Right lung (tissue), 5 donors: Measurements from ENCODE around the gene ADAMTS15. TPM values are rescaled to one million over a fixed set of nuclear protein-coding genes. Genes with fewer than 3 reads are reported as not detected.

Experiments used
- DNase-seq, 2 donors: peaks; one replicate each; pipeline ENCODE4 v3.0.0-alpha.2; 2013
- polyA plus RNA-seq, 5 donors: library from polyadenylated mRNA; unstranded; fragments of 120-200 nt; gene quantifications; one replicate each; pipeline versions ENCODE4 v1.2.1 to v1.2.3, GENCODE V29; 2013; ENCODE audit warnings: inconsistent platforms in 1 of 5, low replicate concordance in 1 of 5; ENCODE audit not compliant: insufficient read length in 5 of 5, insufficient read depth in 1 of 5

ADAMTS15 gene
- polyA plus RNA-seq, 5 donors = 35.2 to 44.9 (median 37.3) TPM

DNA sequence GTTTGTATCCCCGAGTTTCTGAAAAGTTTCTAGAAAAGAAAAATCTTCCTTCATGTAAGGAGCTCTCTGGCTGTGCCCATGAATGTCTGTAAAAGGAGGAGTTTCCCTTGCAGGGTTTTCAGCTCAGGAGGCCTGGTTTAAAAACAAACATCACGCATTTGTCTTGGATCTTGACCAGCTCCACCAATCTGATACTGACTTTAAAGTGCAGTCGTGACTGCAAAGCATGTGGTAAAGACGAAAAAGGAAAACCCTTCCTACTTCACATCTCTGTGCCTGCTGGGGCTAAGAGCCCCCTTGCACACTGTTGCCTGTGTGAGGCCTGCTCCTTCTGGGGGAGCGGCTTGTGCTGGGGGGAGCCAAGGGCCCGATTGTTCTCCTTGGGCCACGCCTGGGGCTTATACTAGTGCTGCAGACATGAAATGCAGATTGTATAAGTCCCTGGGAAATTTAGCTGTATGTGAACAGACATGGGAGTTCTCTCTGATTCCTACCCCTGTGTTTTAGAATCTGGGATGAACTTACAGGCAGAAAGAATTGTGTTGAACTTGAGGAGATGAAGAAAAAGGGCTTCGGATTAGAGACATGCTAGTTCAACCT, 62.1 kb downstream of the ADAMTS15 start:
- DNase-seq = peak; percentile 58 to 59

DNA sequence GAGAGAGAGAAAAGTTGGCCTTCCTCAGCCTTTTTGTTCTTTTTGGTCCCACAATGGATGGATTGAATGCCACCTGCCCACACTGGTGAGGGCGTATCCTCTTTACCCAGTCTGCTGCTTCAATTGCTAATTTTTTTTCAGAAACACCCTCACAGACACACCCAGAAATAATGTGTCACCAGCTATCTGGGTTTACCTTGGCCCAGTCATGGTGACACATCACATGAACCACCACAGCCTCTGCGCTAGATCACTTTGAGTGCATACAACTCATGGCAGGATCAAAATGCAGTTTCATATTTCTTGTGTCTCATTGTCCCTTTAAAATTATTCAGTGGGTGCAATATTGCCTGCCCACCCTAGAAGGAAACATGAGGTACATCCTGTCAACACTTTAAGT, 63.3 kb downstream of the ADAMTS15 start:
- no peak for DNase-seq

DNA sequence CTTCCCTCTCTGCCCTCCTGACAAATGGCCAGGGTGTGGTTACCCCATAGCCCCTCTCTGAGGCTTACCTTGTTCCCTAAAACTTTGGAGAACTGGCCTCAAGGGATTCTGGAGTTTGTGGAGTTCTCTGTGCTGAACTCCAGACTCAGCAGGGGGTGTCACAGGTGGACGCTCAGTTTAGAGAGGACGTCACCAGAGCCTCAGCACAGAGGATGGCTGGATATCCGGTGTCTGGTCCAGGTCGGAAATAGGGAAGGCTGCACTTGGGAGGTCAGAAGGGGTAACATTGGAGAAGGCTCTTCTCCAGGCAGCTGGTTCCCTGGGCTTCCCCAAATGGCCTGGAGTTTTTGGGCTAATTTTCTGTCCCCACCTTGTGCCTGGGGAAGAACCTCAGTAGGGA, 64.2 kb downstream of the ADAMTS15 start:
- no peak for DNase-seq

DNA sequence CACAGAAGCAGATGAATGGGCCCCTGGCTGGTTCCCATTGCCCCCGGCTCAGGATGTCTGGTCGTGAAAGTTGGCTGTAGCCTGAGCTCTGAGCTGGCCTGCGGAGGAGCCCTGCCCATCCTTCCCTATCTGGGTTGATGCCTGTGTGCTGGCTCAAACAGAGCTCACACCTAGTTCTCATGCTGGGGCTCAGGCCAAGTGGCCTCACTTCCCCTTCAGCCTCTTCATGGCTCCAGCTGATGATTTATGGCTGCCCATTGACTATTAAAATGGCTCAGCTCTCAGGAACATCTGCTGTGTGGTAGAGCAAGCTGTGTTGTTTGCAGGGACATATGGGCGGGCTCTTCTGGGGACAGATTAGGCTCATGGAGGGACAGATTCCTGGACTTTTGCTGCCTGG, 64.7 kb downstream of the ADAMTS15 start:
- no peak for DNase-seq

DNA sequence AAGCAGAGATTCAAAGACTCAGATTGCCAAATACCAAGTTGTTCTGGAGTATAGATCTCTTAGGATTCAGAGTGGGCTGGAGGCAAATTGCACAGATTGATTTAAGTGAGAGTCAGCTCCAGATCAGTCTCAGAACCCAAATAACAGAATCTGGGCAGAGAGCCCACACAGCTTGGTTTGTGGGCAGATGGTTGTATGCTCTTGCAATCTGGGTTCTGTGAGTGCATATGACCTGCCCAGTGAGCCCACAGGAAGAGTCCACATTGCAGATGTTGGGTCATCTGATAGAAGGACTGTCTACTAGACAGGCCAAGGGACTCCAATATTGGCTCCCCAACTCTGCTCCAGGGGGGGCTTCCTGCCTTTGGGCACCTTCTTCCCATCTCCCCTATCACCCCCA, 65.9 kb downstream of the ADAMTS15 start:
- DNase-seq = no peak

DNA sequence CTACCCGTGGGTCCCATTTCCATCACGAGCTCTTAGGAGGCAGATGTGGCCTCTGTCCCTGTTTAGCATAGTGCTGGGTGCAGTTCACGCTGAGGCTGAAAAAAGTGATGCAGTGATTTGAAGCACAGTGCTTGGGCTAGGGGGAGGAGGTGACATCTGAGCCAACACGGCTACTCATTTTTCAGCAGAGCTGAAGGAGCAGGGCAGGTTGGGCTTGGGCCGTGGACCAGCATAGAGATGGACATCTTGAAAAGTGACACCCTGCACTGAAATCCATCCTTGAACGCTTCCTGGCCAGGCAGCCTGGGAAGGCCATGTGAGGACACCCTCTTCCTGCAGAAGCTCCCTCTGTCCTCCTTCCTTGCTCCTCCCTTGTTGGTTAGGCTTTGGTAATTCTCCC, 66.4 kb downstream of the ADAMTS15 start:
- DNase-seq = no peak

DNA sequence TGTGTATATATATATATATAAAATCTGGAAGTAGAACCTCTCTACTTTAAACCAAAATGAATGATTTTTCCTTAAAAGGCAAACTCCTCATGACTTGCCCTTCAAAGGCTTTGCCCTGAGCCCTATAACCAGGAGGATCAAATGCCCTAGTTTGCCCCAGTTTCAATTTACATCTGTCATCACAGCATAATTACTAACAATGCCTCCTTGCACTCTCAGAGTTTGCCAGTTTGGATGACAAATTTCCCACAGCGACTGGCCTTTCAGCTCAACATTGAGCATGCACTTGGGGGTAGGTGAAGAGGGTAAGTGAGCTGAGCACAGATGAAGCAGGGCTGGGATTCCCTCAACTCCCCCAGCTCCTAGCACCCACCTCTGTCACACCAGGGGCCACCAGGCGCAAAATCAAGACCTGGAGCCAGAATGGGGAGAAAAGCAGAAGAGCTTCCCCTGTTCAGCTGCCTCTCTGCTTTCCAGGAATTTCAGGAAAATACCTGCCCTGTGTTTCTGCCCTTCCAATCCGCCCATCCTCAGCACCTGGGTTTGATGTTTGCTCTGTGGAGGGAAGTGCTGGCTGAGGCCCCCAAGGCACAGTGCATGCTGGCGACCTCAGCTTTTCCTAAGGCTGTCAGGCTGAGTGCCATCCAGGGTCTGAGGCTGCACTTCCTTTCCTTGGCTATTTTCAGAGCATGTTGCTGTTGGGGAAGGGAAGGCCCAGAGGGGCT, 67.5 kb downstream of the ADAMTS15 start:
- no peak for DNase-seq

DNA sequence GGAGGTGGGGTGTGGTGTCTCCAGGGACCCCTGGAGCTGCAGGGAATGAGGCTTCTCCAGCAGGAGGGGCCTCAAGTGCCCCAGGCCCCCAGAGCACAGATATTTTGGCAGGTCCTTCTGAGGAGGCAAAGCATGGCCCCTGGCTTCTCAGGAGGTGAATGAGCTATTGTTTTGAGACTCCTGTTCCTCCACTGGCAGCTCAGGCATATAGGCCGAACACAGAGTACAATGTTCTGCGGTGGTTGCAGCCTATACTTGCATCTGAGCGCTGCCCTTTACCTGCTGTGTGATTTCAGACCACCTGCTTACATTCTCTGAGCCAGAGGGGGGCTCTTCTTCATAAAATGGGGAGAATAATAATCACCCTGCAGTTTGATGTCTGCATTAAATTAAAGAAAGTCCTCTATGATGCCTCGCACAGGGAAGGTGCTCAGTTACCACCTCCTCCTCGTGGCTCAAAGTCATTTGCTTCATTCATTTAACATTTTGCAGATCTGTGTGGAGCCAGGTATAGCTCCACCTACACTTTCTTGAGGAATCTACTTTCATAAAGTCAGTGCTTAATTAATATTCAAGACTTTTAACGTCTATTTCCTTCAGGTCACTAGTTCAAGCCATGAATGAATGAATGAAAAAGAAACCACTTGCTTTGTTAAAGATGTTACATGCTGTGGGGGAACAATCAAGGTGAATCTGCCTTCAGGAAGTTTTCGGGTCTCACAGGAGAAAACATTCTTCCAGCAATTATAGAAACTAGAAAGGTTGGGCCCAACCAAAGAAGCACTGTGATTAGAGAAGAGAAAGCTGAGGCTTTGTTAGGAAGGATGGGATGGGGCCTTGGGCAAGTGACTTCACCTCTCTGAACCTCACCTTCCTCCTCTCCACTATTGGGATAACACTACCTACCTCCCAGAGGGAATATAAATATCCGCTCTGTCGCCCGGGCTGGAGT, 68.4 kb downstream of the ADAMTS15 start:
- DNase-seq = no peak

DNA sequence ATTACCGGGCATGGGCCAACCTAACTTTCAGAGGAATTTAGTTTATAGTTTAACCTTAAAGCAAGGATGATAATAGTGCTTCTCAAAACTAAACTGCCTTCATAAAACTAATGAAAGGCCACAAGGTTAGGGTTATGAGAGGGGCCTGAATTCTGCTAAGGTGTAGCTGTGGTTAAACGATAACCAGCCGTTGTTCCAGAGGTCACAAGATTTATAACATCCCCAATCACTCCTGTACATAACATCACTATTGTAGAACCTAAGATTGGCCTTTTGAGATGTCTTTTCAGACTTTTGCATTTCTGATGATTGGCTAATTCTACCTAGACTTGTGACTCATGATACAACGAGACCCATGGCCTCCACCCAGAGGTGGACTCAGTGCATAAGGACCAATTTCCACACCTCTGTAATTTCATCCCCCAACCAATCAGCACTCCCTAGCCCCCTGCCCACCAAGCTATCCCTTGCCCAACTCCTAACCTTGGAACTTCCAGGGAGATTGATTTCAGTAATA, 69.8 kb downstream of the ADAMTS15 start:
- no peak for DNase-seq

DNA sequence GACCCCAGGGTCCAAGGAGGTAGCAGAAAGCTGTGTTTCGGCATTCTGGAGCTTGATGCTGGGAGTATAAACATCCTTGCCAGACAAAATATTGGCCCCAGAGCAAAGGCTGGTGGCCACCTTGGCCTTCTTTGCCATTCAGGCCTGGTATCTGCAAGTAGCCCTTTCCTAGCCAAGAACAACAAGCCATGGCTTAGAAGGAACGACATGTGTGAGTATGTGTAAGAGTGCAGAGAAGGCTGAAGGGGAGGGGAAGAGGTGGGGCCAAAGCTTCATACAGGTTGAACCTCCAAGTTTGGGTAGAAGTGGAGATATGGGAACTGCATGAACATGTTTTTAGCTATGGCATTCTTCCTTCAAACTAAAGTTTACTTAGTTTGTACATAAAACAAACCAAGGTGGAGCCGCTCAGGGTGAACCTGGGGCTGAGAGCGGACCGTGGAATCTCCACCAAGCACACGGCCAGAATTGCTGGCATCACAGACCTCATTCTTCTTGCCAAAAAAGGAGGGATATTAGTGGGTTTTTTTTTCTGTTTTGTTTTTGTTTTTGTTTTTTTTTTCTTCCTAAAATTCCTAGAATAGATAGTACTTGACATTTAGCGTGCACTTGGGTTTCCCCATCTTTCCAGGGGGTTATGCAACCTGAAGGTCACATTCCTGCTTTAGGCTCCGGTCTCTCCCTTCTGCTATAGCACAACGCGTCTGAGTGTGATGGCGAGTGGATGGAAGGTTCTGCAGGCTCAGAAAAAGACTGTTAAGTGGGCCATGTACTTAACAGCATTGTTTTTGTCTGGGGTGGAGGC, 70.9 kb downstream of the ADAMTS15 start:
- DNase-seq = no peak

DNA sequence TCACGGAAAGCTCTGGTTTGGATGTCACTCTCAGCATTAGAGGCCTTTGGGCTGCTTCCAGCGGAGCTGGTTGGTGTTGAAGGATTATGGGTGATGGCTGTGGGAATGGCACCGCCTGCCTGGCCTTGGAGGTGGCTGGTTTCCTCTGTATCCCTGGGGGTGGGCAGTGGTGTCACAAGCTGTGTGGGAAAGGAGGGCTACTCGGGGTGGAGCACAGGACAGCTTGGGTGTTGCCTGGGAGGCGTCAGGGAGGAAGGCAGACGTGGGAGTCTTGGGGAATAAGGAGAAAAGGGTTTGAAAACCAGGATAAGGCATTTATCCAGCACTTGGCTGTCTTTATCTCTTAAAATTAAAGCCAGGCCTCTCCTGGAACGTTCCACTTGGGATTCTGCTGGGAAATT, 71.8 kb downstream of the ADAMTS15 start:
- DNase-seq = peak in 1 of 2 donors; percentile 23

DNA sequence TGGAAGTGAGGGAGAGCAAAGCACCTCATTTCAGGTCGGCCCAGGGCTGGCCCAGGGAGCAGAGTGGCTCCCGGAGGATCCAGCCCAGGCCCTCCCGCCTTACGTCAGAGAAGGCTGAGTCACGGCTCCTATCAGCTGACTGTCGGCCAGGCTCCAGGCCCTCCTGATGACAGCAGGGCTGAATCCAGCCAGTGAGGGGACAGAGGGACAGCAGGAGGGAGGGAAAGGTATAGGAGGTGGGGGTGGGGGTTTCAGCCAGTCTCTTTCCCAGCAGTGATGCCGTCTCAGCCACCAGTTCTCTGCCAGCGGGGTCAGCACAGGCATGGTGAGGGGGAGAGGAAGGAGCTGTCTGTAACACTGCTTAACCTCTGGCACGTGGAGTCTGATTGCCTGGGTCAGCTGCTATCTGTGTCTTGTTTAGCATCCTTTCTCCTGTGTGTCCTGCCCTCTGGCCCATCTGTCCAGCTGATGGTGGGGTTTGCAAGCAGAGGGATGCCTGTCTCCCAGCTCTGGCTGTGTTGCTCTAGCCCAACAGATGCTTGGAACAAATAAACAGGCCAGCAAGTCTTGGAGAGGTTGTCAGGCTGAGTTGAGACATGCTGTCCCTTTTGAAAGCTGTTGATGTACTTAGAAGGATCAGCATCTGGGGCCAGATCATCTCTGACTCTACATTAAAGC, 74.0 kb downstream of the ADAMTS15 start:
- DNase-seq = peak; percentile 68 to 81

DNA sequence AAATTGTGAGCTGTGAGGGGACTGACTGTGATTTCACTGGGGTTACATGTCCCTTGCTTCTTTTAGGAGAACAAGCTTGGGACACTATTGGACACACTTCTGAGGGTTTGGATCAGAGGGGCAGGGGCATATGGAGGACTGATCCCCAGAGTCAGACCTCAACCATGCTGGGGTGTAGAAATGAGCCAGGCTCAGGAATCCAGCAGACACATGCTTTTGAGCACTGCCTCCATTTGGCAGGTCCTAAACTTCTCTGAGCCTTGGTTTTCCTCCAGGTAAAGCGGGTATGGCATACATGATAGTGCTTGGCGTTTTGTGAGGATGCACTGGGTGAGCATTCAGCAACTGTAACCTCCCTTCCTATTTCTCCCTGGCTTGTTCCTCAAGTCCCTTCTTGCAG, 74.7 kb downstream of the ADAMTS15 start:
- no peak for DNase-seq

DNA sequence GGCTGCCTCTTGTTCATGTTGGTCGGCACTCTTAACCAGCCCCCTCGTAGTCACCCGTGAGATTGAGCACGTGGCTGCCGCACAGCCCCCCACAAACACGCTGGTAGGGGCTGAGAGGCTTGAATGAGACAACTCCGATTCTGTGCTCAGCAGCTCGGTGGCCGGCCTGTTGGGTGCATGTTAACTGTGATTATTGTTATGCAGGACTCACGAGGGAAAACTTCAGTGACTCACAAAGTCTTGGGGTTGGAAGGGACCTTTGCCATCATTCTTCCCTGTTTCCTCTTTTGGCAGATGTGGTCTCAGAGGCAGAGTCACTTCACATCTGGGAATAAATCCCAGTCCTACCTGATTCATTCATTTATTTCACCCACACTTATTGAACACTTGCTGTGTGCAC, 75.2 kb downstream of the ADAMTS15 start:
- no peak for DNase-seq

DNA sequence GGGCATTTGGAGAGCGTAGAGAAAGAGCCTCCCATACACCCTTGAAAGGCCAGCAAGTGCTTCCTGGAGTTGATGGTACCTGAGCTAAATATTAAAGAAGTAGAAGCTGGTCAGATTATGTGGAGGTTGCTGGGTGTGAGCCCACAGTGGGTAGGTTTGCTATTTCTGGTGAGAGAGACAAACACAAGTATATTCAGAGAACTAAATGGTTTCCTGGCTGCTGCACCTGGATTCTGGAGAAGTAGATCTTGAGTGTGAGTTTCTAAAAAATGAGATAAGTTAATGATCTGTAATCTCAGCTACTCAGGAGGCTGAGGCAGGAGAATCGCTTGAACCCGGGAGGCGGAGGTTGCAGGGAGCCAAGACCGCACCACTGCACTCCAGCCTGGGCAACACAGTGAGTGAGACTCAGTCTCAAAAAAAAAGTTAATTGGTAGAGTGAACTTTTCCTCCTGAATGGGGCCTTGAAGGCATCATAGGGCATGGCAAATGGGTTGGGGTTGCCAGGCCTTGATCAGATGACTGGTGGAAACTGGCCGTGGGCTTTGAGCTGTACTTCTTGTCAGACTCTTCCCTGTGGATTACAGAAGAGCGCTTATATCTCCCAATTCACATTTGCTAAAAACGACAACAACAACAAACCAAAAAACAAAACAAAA, 75.8 kb downstream of the ADAMTS15 start:
- DNase-seq = no peak

DNA sequence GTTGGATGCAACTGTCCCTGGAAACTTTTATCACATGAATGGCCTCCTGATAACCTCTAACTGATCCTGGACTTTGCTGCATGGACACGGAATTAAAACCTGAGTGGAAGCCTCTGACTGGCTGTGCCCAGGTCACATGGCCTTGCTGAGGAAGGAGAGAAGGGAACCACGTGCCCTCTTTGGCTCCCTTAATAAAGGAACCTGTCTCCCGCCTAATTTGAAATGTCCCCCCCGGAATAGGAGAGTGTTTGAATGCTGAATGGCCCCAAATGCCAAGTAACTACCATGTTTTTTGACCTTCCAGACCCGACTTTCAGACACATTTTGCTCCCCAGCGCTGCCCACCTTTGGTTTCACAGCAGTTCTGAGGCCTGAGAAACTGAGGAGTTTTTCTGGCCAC, 76.9 kb downstream of the ADAMTS15 start:
- DNase-seq = no peak
